Epithelial cell of esophagus (primary cell): Measurements from ENCODE around the gene RAD51B.
"Not testable (repeated sequence)": the region's sequence is repeated elsewhere in the genome, so short reads cannot be mapped to it uniquely, and the experiment has no call there.

Experiments used
- DNase-seq: peaks from one replicate; pipeline ENCODE4 v3.0.0; 2010; ENCODE audit warnings: low read depth
- H3K4me3 ChIP-seq: 2 replicates; pipeline ENCODE4 v1.5.1; 2011; ENCODE audit warnings: mild to moderate bottlenecking, low read length, control low read depth
- TF ChIP-seq, protein P1 (sequence below): IDR thresholded peaks from 2 replicates; pipeline ENCODE4 v1.5.1; 2011; ENCODE audit warnings: low read depth, mild to moderate bottlenecking, low read length, control low read depth, inconsistent platforms; ENCODE audit not compliant: insufficient read depth; ENCODE audit errors: missing control alignments

The RAD51B gene

DNA sequence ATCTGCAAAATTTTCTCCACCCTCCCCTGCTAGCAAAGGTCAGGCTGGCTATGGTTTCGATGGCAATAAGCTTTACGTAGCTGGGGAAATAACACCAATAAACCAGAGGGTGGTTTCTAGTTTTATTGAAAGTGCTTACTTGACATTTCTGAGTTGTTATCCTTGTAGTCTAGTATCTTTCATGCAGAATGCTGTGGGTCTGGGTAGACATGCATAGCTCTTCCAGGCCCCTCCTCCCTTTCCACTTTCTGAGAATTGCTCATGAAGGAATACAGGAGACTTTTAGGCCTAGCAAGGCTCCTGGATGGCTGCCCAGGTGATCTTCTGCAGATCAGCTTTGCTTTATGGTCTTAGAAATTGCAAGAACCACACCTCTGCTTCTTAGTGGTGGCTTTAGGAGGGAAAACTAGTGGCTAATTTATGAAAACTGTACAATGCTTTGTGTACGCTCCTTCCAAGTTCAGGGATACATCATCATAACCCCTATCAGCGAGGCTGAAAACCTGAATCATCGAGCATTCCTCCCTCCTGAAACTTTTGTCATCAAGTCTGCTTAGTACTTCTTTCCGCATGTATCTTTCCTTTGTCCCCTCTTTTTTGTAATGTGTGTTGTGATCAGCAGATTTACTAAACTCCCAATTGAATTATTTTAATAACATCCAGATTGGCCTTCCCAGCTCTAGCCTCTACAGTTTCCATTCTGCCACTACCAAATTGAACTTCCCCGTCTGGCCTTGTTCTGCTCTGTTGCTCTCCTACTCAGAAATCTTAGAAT is 473.0 kb downstream of the RAD51B start:
- TF ChIP-seq, protein P1, sequence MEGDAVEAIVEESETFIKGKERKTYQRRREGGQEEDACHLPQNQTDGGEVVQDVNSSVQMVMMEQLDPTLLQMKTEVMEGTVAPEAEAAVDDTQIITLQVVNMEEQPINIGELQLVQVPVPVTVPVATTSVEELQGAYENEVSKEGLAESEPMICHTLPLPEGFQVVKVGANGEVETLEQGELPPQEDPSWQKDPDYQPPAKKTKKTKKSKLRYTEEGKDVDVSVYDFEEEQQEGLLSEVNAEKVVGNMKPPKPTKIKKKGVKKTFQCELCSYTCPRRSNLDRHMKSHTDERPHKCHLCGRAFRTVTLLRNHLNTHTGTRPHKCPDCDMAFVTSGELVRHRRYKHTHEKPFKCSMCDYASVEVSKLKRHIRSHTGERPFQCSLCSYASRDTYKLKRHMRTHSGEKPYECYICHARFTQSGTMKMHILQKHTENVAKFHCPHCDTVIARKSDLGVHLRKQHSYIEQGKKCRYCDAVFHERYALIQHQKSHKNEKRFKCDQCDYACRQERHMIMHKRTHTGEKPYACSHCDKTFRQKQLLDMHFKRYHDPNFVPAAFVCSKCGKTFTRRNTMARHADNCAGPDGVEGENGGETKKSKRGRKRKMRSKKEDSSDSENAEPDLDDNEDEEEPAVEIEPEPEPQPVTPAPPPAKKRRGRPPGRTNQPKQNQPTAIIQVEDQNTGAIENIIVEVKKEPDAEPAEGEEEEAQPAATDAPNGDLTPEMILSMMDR = no peak
- DNase-seq = no peak
- H3K4me3 ChIP-seq = no peak overlapping the region

DNA sequence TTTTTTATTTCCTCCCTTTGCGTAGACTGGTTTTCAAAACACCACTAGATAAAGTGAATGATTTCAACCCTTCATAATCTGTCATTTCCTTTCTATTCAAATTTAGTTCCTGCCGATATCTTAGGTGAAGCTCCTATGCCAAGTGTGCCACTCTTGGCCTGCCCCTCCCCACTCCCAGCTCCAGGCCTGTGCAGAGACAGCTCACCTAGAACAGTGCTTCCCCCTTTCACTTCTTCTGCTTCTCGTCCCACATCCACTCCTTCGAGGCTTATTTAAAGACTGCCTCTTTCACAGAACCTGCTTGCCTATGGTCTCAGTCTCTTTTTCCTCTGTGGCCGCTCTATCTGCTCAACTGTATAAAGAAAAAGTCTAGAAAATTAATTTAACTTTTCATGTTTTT is 473.8 kb downstream of the RAD51B start:
- TF ChIP-seq, protein P1 = no peak
- no peak overlapping the region for H3K4me3 ChIP-seq
- DNase-seq = no peak

DNA sequence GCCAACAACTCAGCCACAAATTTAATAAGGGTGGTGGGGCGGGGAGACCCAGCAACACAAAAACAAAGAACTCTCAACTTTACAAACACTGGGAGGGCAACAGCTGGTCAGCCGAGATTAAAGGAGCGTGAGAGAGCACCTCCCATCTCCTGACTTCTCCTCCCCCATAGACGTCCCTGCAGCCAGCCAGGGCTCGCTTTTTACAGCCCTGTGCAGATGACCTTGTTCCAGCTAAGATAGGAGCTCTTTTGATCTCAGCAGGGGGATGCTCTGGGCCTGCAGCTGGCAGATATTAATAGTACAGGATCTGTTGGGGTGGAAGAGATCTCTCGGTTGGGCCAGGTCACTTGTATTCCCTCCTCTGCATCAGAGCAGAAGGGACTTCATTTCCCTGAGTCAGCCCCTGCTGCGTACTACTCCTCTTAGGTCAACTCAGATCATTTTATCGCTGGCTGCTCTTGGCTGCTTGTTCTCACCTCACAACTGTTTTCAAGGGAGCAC is 475.8 kb downstream of the RAD51B start:
- TF ChIP-seq, protein P1 = no peak

DNA sequence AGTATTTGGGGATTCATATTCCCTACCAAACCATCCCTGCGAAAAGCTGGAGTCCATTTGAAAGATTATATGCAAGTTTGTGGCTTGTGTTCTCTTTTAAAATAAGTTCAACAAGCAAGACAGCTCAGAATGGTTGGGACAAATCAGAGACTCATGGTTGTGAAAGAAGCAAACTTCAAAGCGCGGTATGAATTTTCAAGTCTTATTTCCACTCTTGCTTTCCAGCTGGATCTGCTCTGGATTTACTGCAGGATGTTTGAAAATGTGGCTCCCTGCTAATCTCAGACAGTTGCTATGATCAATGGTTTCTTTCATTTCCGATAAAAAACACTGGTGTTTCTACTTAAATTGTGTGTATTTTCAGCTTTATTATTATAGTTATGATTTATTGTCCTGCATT is 477.5 kb downstream of the RAD51B start:
- H3K4me3 ChIP-seq = no peak overlapping the region
- TF ChIP-seq, protein P1 = no peak
- DNase-seq = no peak

More for the DNA sequence above, 475.8 kb downstream of the RAD51B start:
- DNase-seq = no peak
- no peak overlapping the region for H3K4me3 ChIP-seq

DNA sequence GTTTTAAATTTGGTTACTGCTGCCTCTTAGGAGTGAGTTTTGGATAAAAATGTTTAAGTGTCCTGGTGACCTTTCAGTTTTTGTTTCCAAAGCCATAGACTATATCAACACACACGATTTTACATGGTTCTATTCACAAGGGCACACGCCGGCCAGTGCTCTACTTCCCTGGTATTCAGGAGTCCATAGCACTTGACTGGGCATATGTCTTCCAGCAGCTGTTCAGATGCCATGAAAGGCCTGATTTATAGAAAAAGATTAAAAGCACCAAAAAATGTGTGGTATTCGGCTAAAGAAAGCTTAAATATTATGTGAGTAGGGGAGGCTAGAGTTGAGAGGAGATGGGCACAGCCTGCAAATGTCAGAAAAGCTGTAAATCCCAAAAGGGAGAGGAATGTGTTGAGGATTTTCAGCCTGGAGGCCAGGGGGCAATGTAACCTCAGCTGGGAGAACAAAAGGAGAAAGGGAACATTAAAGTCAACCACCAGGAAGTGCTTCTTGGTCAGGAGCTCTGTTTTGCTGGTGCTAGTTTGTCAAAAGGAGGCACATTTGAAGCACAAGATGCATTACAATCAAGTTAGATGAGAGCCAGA is 478.4 kb downstream of the RAD51B start:
- TF ChIP-seq, protein P1 = no peak
- DNase-seq = no peak
- H3K4me3 ChIP-seq = no peak overlapping the region

DNA sequence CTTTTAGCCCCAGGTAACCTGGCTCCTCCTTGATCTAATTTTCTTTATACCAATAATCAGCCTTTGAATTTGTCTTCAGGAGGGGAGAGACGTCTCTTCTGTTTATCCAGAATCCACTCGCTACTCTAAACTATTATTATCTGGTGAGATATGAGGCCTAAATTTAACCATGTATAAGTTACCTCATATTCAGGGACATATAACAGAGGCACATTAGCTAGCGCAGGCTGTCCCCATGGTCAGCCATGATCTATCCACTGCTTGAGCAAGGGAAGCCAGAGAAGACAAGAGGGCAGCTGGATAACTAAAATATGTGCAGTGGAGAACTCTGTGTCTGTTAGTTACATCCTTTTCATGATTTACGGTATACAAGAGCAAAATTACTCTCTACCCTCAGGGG is 481.0 kb downstream of the RAD51B start:
- DNase-seq = no peak
- H3K4me3 ChIP-seq = no peak overlapping the region
- TF ChIP-seq, protein P1 = no peak

DNA sequence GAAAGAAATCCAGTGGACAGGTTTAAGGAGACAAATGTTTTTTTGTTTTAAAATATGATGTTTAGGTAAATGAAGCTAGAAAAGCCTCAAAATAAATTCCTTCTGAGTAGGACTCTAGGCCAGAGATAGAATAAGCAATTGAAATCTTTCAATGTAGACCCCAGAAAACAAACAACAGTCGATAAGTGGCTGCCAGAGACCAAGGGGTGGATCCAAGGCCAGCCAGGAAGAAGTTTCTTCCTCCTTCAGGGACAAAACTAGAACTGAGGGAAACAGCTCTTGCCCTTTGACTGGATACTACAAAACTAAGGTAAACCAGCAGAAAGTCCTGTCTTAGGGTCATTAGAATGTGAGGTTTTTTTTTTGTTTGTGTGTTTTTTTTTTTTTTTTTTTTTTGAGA is 481.6 kb downstream of the RAD51B start:
- no peak for DNase-seq
- no peak overlapping the region for H3K4me3 ChIP-seq
- TF ChIP-seq, protein P1 = no peak

DNA sequence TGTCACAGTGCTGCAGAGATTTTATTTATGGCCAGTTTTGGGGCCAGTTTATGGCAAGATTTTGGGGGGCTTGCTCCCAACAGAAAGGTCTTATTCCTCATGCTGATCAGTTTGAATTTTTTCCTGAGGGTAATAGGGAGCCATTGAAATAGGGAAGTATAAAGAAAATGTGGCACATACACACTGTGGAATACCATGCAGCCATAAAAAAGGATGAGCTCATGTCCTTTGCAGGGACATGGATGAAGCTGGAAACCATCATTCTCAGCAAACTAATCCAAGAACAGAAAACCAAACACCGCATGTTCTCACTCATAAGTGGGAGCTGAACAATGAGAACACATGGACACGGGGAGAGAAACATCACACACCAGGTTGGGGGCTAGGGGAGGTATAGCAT is 483.4 kb downstream of the RAD51B start:
- DNase-seq, H3K4me3 ChIP-seq: not testable (repeated sequence)
